ENCODE data around the gene CCM2.

CCM2 gene

GRCh38 chr7:45000093-45001032 is at the start of gene CCM2:
Gene CCM2 (plus strand): TSS chr7:45000201. CDS start chr7:45000334, 133 bp downstream.
- peak; percentile 78 for DNase-seq

- DNase-seq: no peak
Measured at GRCh38 chr7:44953156-44953555, 46.8 kb upstream of the CCM2 start.

GRCh38 chr7:44955733-44956132 is 44.3 kb upstream of the CCM2 start:
- DNase-seq: no peak

- no peak for DNase-seq
Measured at GRCh38 chr7:44956157-44956766, 43.7 kb upstream of the CCM2 start.

GRCh38 chr7:44958645-44959344 is 41.2 kb upstream of the CCM2 start:
- DNase-seq: no peak

GRCh38 chr7:44959433-44959951 is 40.5 kb upstream of the CCM2 start:
- DNase-seq: no peak

GRCh38 chr7:44960011-44960580 is 39.9 kb upstream of the CCM2 start:
- no peak for DNase-seq

GRCh38 chr7:44961844-44962482 is 38.0 kb upstream of the CCM2 start:
- DNase-seq: no peak

- peak; percentile 61 for DNase-seq
Measured at GRCh38 chr7:44962483-44963251, 37.3 kb upstream of the CCM2 start.

- no peak for DNase-seq
Measured at GRCh38 chr7:44963364-44964290, 36.4 kb upstream of the CCM2 start.

- DNase-seq: no peak
Measured at GRCh38 chr7:44964384-44964830, 35.6 kb upstream of the CCM2 start.

- DNase-seq: no peak
Measured at GRCh38 chr7:44964831-44965440, 35.1 kb upstream of the CCM2 start.

- no peak for DNase-seq
Measured at GRCh38 chr7:44965441-44965903, 34.5 kb upstream of the CCM2 start.

GRCh38 chr7:44965937-44966730 is 33.9 kb upstream of the CCM2 start:
- no peak for DNase-seq

- no peak for DNase-seq
Measured at GRCh38 chr7:44966731-44967538, 33.1 kb upstream of the CCM2 start.

GRCh38 chr7:44967571-44968446 is 32.2 kb upstream of the CCM2 start:
- no peak for DNase-seq

Data from right hindlimb (tissue), 1 donor.